Osteoblast (primary cell): ENCODE measurements around the gene EVC2. TPM values are rescaled to one million over a fixed set of nuclear protein-coding genes. Genes with fewer than 3 reads are reported as not detected.

Source experiments
- DNase-seq: peaks from one replicate; pipeline ENCODE4 v3.0.0; 2011; ENCODE audit warnings: low spot score, mixed read lengths; ENCODE audit not compliant: insufficient read length; ENCODE audit errors: missing footprints
- H2AFZ ChIP-seq: 2 replicates; pipeline ENCODE4 v1.6.0; 2011; ENCODE audit warnings: mild to moderate bottlenecking, low read length
- H3K27ac ChIP-seq: 2 replicates; pipeline ENCODE4 v1.5.1; 2011; ENCODE audit warnings: mild to moderate bottlenecking, low read depth, low read length, moderate library complexity
- H3K27me3 ChIP-seq: 2 replicates; pipeline ENCODE4 v1.6.0; 2012; ENCODE audit warnings: mild to moderate bottlenecking, control low read depth, inconsistent platforms, low read length, moderate library complexity; ENCODE audit not compliant: insufficient read depth
- H3K36me3 ChIP-seq: 2 replicates; pipeline ENCODE4 v1.5.1; 2011; ENCODE audit warnings: mild to moderate bottlenecking, low read length, control low read depth, moderate library complexity; ENCODE audit not compliant: insufficient read depth
- H3K4me1 ChIP-seq: 2 replicates; pipeline ENCODE4 v1.5.1; 2011; ENCODE audit warnings: mild to moderate bottlenecking, low read length, control low read depth, moderate library complexity; ENCODE audit not compliant: insufficient read depth
- H3K4me2 ChIP-seq: 2 replicates; pipeline ENCODE4 v1.6.0; 2011; ENCODE audit warnings: mild to moderate bottlenecking, low read length; ENCODE audit not compliant: insufficient read depth
- H3K4me3 ChIP-seq: fragments of 200-600 bp; sonication (generic); 3 replicates; pipeline ENCODE4 v1.5.1; 2012; ENCODE audit warnings: mild to moderate bottlenecking, low read length, inconsistent platforms; ENCODE audit not compliant: insufficient read depth
- H3K79me2 ChIP-seq: 2 replicates; pipeline ENCODE4 v1.6.0; 2012; ENCODE audit warnings: mild to moderate bottlenecking, low read length, control low read depth, inconsistent platforms; ENCODE audit not compliant: insufficient read depth
- H3K9me3 ChIP-seq: 2 replicates; pipeline ENCODE4 v1.5.1; 2011; ENCODE audit warnings: low read depth, low read length, control low read depth
- H4K20me1 ChIP-seq: 2 replicates; pipeline ENCODE4 v1.6.0; 2012; ENCODE audit warnings: mild to moderate bottlenecking, low read length, control low read depth; ENCODE audit not compliant: insufficient read depth
- CTCF ChIP-seq: IDR thresholded peaks from 2 replicates; pipeline ENCODE4 v1.5.1; 2011; ENCODE audit warnings: mild to moderate bottlenecking, low read depth, low read length, moderate library complexity; ENCODE audit errors: extremely low read depth
- total RNA-seq: library from RNA; depleted of rRNA; stranded (reverse); fragments of >200 nt; gene quantifications from 2 replicates; pipeline ENCODE4 v1.2.3, GENCODE V29; 2012

EVC2 gene
- total RNA-seq, 1 donor: 19.2 TPM

GRCh38 chr4:5683566-5683965 lies 24.8 kb downstream of the EVC2 start:
- H3K4me1 ChIP-seq: no peaks in the 10 kb centered on the region
- no peaks in the 10 kb centered on the region for H3K9me3 ChIP-seq
- no peak overlapping the region for H2AFZ ChIP-seq
- no peaks in the 10 kb centered on the region for H3K79me2 ChIP-seq
- H4K20me1 ChIP-seq: peaks cover 5% of the 10 kb centered on the region
- H3K36me3 ChIP-seq: peaks cover 58% of the 10 kb centered on the region
- no peak overlapping the region for H3K4me3 ChIP-seq
- no peak overlapping the region for H3K4me2 ChIP-seq
- H3K27ac ChIP-seq: no peak overlapping the region
- no peaks in the 10 kb centered on the region for H3K27me3 ChIP-seq
- DNase-seq: no peak
- TF ChIP-seq CTCF: no peak

GRCh38 chr4:5678977-5679376 lies 29.4 kb downstream of the EVC2 start:
- Histone ChIP-seq H3K79me2 (no peaks in the 10 kb centered on the region), H3K9me3 (no peaks in the 10 kb centered on the region), H2AFZ (no peak overlapping the region), H3K4me1 (no peaks in the 10 kb centered on the region), H3K27ac (no peak overlapping the region), H3K27me3 (no peaks in the 10 kb centered on the region), H3K36me3 (peaks cover 37% of the 10 kb centered on the region), H3K4me3 (no peak overlapping the region), H4K20me1 (no peaks in the 10 kb centered on the region), H3K4me2 (no peak overlapping the region)
- TF ChIP-seq CTCF: no peak
- no peak for DNase-seq

GRCh38 chr4:5676763-5677162 lies 31.6 kb downstream of the EVC2 start:
- peaks cover 43% of the 10 kb centered on the region for H3K36me3 ChIP-seq
- H3K9me3 ChIP-seq: no peaks in the 10 kb centered on the region
- no peak overlapping the region for H3K27ac ChIP-seq
- H3K4me2 ChIP-seq: no peak overlapping the region
- no peaks in the 10 kb centered on the region for H3K79me2 ChIP-seq
- H2AFZ ChIP-seq: no peak overlapping the region
- TF ChIP-seq CTCF: no peak
- no peak for DNase-seq
- H4K20me1 ChIP-seq: no peaks in the 10 kb centered on the region
- H3K4me3 ChIP-seq: no peak overlapping the region
- H3K27me3 ChIP-seq: no peaks in the 10 kb centered on the region
- H3K4me1 ChIP-seq: no peaks in the 10 kb centered on the region

GRCh38 chr4:5666741-5667140 lies 41.6 kb downstream of the EVC2 start:
- H3K79me2 ChIP-seq: peaks cover 23% of the 10 kb centered on the region
- no peak for TF ChIP-seq CTCF
- no peak overlapping the region for H3K27ac ChIP-seq
- H4K20me1 ChIP-seq: peaks cover 8% of the 10 kb centered on the region
- peaks cover 14% of the 10 kb centered on the region for H3K36me3 ChIP-seq
- no peaks in the 10 kb centered on the region for H3K27me3 ChIP-seq
- DNase-seq: no peak
- H3K4me2 ChIP-seq: no peak overlapping the region
- H2AFZ ChIP-seq: no peak overlapping the region
- no peaks in the 10 kb centered on the region for H3K4me1 ChIP-seq
- H3K9me3 ChIP-seq: no peaks in the 10 kb centered on the region
- no peak overlapping the region for H3K4me3 ChIP-seq
